ENCODE results near the gene PLEKHH1.

Gene PLEKHH1

GRCh38 chr14:67638642-67639041 lies 105.6 kb downstream of the PLEKHH1 start:
- DNase-seq: no peak
